HepG2 (cell line): Measurements from ENCODE around the gene SIM1. TPM values are rescaled to one million over a fixed set of nuclear protein-coding genes. Genes with fewer than 3 reads are reported as not detected.

ENCODE experiments used
- CSRNP2 ChIP-seq: sonication (generic); formaldehyde crosslinking; conservative IDR thresholded peaks from 2 replicates; pipeline ENCODE4 v1.8.0; 2022; ENCODE audit warnings: low read depth, missing genetic modification reagents
- FOXA3 ChIP-seq: IDR thresholded peaks from 2 replicates; pipeline ENCODE4 v1.6.1; 2016; ENCODE audit warnings: missing genetic modification reagents, missing compliant biosample characterization
- HNF4G ChIP-seq, 2 experiments: sonication (generic) in 1 of 2; formaldehyde crosslinking in 1 of 2; IDR thresholded peaks; 2 replicates each; pipeline versions ENCODE4 v1.4.0 to v1.6.1; 2011 to 2020; ENCODE audit warnings: borderline replicate concordance in 2 of 2, low read depth in 2 of 2, mild to moderate bottlenecking in 2 of 2, low read length in 1 of 2, missing genetic modification reagents in 1 of 2, moderate library complexity in 1 of 2
- KAT7 ChIP-seq: IDR thresholded peaks from 2 replicates; pipeline ENCODE4 v1.6.1; 2018; ENCODE audit warnings: borderline replicate concordance, missing compliant biosample characterization
- MIER3 ChIP-seq: IDR thresholded peaks from 2 replicates; pipeline ENCODE4 v1.6.1; 2016; ENCODE audit warnings: missing compliant biosample characterization, borderline replicate concordance
- REST ChIP-seq, 2 experiments: IDR thresholded peaks; 2 replicates each; pipeline ENCODE4 v1.6.1; 2011 to 2012; ENCODE audit warnings: low read length in 2 of 2, borderline replicate concordance in 1 of 2, low read depth in 1 of 2, mild to moderate bottlenecking in 1 of 2, moderate library complexity in 1 of 2
- REXO4 ChIP-seq: sonication (generic); formaldehyde crosslinking; IDR thresholded peaks from 2 replicates; pipeline ENCODE4 v1.8.0; 2022; ENCODE audit warnings: missing genetic modification reagents, mild to moderate bottlenecking, borderline replicate concordance
- RXRB ChIP-seq: IDR thresholded peaks from 2 replicates; pipeline ENCODE4 v1.6.1; 2016; ENCODE audit warnings: borderline replicate concordance, missing genetic modification reagents, missing compliant biosample characterization
- SALL1 ChIP-seq: sonication (generic); formaldehyde crosslinking; IDR thresholded peaks from 2 replicates; pipeline ENCODE4 v1.8.0; 2022; ENCODE audit warnings: mild to moderate bottlenecking, missing genetic modification reagents
- TEF ChIP-seq: sonication (generic); formaldehyde crosslinking; IDR thresholded peaks from 2 replicates; pipeline ENCODE4 v1.5.0; 2020; ENCODE audit warnings: missing genetic modification reagents
- THRA ChIP-seq: sonication (generic); formaldehyde crosslinking; IDR thresholded peaks from 2 replicates; pipeline ENCODE4 v1.4.0; 2020; ENCODE audit warnings: missing genetic modification reagents, borderline replicate concordance
- TIGD3 ChIP-seq: sonication (generic); formaldehyde crosslinking; IDR thresholded peaks from 2 replicates; pipeline ENCODE4 v1.5.1; 2020; ENCODE audit warnings: mild to moderate bottlenecking, missing genetic modification reagents, borderline replicate concordance
- ZBTB43 ChIP-seq: sonication (generic); formaldehyde crosslinking; conservative IDR thresholded peaks from 2 replicates; pipeline ENCODE4 v1.4.0; 2020; ENCODE audit warnings: missing genetic modification reagents
- ZC3H13 ChIP-seq: sonication (generic); formaldehyde crosslinking; IDR thresholded peaks from 2 replicates; pipeline ENCODE4 v1.8.1; 2023; ENCODE audit warnings: mild to moderate bottlenecking, missing genetic modification reagents, moderate library complexity
- ZNF3 ChIP-seq: IDR thresholded peaks from 2 replicates; pipeline ENCODE4 v1.7.0; 2017; ENCODE audit warnings: inconsistent platforms
- ZNF317 ChIP-seq: sonication (generic); formaldehyde crosslinking; IDR thresholded peaks from 2 replicates; pipeline ENCODE4 v1.5.0; 2020; ENCODE audit warnings: mild to moderate bottlenecking, missing genetic modification reagents
- ZNF564 ChIP-seq: sonication (generic); formaldehyde crosslinking; IDR thresholded peaks from 2 replicates; pipeline ENCODE4 v1.8.1; 2023; ENCODE audit warnings: mild to moderate bottlenecking, missing genetic modification reagents
- ZNF850 ChIP-seq: sonication (generic); formaldehyde crosslinking; conservative IDR thresholded peaks from 2 replicates; pipeline ENCODE4 v1.9.0; 2021; ENCODE audit warnings: mild to moderate bottlenecking, missing genetic modification reagents
- polyA plus RNA-seq, 8 experiments: library from polyadenylated mRNA; depleted of rRNA in 3 of 8; stranded (reverse) in 7 of 8; unstranded in 1 of 8; fragments of >200 nt; fragmentation: Illumina TruSeq in 4 of 8; extraction: Trizol in 4 of 8; gene quantifications; 2 replicates each; pipeline versions ENCODE4 v1.2.1 to v1.2.3, GENCODE V29; 2011 to 2016; ENCODE audit warnings: low read depth in 4 of 8, missing spikeins in 1 of 8, mixed read lengths in 1 of 8; ENCODE audit not compliant: insufficient read depth in 1 of 8
- total RNA-seq, 5 experiments: library from RNA; depleted of rRNA; stranded (reverse); fragments of >200 nt; fragmentation: Illumina TruSeq; extraction: Trizol; gene quantifications; 2 replicates each; pipeline ENCODE4 v1.2.3, GENCODE V29; 2016; ENCODE audit warnings: low read depth in 1 of 5

The SIM1 gene
- total and polyA plus RNA-seq, 2 of the 13 experiments (the other 11 are each of a cell fraction or from before 2014, with no cell fraction given), result not detected

- no peak for TF ChIP-seq ZBTB43
- TF ChIP-seq REST (IDR thresholded peaks at IDR 0.05; ENCODE audit: borderline replicate concordance in 1 of 2, low read depth in 1 of 2, low read length in 2 of 2), result no peak
- peak; percentile 68; the same call in 1 of the 2 replicates for TF ChIP-seq MIER3
- TF ChIP-seq HNF4G (IDR thresholded peaks at IDR 0.05; ENCODE audit: borderline replicate concordance, low read depth, low read length), result no peak
- no peak for TF ChIP-seq HNF4G (CRISPR knock-in tag; IDR thresholded peaks at IDR 0.05; ENCODE audit: borderline replicate concordance, low read depth)
- no peak for TF ChIP-seq ZC3H13 (CRISPR knock-in tag)
- TF ChIP-seq SALL1 (CRISPR knock-in tag), result peak; percentile 52
- TF ChIP-seq RXRB (CRISPR knock-in tag), result peak; percentile 56; the same call in 1 of the 2 replicates
- peak; percentile 96 for TF ChIP-seq FOXA3 (CRISPR knock-in tag)
- TF ChIP-seq CSRNP2, result no peak
- no peak for TF ChIP-seq TEF
- TF ChIP-seq KAT7 (CRISPR knock-in tag), result no peak
- 0 out of 2 replicates have a peak, but pooled peaks have one; percentile 50 for TF ChIP-seq ZNF564 (CRISPR knock-in tag)
- TF ChIP-seq REXO4 (CRISPR knock-in tag), result no peak
- no peak for TF ChIP-seq ZNF3 (CRISPR knock-in tag)
- TF ChIP-seq ZNF317 (CRISPR knock-in tag), result peak; percentile 75
- no peak for TF ChIP-seq ZNF850
- TF ChIP-seq THRA (CRISPR knock-in tag), result peak; percentile 55; the same call in 1 of the 2 replicates
- no peak for TF ChIP-seq TIGD3
Observed at GRCh38 chr6:100482698-100483097, 18.0 kb upstream of the SIM1 start (continued).
